Stimulated activated CD4-positive, alpha-beta T cell treated with anti-CD3 and anti-CD28 coated beads, Interleukin-2, amount 100 ng/mL, for 4 hours (primary cell): ENCODE data around the gene RESF1.
A peak's percentile ranks its signal among the peaks of the same experiment; 100 is the strongest.

ENCODE experiments used
- DNase-seq: peaks from one replicate; pipeline ENCODE4 v3.0.0-alpha.2; 2020; ENCODE audit warnings: low read depth

Gene RESF1

GRCh38 chr12:31958569-31959160 lies 550 bp upstream of the RESF1 start:
- no peak for DNase-seq

- peak; percentile 47 for DNase-seq
Observed at GRCh38 chr12:31959701-31960391, 631 bp downstream of the RESF1 start.

DNA sequence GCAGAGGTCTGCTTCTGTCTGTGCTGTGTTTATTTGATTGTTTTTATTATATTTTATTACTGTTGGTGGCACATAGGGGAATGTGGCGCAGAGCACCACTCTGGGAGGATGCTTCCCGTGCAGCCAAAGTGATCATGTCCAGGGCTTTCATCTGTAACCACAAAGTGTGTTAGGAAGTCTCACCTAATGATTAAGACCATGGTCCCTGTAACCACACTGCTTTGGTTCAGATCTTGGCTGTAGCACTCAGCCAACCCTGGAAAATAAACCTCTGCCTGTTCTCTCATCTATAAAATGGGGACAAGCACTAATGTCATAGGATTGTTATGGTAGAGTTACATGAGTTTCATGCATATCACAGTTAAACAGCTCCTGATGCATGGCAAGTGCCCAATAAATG lies 1.9 kb downstream of the RESF1 start:
- DNase-seq, result no peak

DNA sequence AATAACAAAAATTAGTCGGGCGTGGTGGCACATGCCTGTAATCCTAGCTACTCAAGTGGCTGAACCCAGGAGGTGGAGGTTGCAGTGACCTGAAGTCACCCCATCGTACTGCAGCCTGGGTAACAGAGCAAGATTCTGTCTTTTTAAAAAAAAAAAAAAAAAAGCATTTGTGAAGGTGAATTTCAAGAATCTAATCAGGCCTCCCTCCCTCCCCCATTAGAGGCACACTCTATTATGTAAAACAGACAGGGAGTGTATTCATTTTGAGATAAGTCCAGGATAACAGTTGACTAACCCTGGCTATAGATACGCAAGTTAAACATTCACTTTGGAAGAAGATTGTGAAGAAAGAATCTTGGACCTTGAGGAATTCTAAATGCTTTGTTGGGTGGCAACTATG lies 2.9 kb downstream of the RESF1 start:
- no peak for DNase-seq

DNA sequence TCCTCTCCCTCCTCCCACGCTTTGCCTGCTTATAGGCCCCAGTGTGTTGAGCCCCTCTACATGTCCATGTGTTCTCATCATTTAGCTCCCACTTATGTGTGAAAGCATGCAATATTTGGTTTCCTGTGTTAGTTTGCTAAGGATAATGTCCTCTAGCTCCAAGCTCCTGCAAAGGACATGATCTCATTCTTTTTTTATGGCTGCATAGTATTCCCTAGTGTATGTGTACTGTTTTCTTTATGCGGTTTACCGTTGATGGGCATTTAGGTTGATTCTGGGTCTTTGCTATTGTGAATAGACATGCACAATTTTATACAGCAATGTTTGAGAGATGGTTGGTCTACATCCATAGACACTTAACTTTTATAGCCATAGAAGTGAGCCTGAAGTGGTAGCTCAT lies 5.1 kb downstream of the RESF1 start:
- no peak for DNase-seq

DNA sequence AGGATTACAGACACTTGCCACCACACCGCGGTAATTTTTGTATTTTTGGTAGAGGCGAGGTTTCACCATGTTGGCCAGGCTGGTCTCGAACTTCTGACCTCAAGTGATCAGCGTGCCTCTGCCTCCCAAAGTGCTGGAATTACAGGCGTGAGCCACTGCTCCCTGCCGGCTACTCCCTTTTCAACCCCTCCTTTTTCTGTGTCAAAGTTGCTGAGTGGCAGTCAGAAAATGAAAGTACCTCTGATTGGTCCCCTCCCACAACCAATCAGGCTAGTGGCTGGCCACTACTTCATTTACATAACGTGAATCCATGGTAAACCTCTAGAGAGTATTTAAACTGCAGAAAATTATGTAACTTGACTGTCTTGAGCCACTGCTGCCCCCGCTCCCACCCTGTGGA lies 5.9 kb downstream of the RESF1 start:
- DNase-seq, result no peak

DNA sequence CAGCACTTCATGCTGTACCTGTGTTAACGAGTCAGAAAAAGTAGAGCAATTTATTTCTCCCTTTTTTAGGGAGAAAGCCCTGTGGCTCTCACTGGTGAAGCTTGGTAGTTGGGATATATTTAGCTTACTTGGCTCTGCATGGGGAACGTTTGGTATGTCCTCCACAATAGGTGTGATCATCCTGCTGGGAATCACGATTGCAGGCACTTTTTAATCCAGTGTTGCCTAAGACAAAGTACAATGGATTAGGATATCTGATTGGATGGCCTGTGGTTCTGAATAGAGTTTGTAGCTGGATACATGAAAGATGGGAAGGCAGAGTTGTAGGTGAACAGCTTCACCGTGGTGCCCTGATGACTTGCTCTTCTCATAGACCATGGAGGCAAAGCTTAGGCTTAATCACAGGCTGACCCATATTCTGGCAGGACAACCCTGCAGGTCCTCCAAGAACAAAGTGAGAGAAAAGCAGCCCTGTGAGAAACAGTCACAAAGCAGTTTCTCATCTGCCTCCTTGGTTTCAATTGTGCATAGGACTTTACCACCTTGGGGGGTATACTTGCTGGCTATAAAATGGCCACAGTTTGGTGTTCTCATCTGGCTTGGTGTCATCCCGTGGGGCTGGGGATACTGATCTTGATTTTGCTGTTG lies 7.5 kb downstream of the RESF1 start:
- no peak for DNase-seq

- no peak for DNase-seq
Observed at GRCh38 chr12:31967539-31967938, 8.3 kb downstream of the RESF1 start.

DNA sequence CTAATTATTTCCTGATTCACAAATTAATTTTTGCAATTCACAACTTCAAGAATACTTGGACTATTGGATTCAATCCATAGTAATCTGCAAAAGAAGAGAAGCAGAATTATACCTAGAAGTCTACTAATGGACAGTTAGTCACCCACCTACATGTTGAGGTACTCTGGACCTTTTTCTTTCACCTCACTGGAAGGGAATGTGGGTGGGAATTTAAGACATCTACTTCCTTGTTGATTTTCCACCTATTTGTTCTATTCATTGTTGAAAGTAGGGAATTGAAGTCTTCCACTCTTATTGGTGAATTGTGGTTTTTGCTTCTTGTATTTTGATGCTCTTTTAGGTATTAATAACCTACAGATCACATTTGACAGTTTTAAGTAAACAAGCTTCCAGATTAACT lies 11.0 kb downstream of the RESF1 start:
- DNase-seq, result no peak

GRCh38 chr12:31973818-31974217 lies 14.6 kb downstream of the RESF1 start:
- DNase-seq, result no peak

DNA sequence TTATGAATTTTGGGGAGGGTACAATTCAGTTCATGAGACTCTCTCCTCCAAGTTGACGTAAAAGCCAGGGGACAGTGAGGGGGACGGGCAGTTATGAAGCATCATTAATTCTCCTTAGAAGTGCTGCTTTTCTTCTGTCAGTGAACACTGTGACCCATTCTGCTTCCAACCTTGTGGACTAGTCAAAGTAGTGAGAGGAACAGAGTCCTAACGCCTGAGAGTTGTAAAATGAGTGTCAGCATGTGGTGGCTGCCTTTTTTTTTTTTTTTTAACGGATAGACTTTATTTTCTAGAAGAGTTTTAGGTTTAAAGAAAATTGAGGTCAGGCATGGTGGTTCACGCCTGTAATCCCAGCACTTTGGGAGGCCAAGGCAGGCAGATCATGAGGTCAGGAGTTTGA lies 15.5 kb downstream of the RESF1 start:
- no peak for DNase-seq

DNA sequence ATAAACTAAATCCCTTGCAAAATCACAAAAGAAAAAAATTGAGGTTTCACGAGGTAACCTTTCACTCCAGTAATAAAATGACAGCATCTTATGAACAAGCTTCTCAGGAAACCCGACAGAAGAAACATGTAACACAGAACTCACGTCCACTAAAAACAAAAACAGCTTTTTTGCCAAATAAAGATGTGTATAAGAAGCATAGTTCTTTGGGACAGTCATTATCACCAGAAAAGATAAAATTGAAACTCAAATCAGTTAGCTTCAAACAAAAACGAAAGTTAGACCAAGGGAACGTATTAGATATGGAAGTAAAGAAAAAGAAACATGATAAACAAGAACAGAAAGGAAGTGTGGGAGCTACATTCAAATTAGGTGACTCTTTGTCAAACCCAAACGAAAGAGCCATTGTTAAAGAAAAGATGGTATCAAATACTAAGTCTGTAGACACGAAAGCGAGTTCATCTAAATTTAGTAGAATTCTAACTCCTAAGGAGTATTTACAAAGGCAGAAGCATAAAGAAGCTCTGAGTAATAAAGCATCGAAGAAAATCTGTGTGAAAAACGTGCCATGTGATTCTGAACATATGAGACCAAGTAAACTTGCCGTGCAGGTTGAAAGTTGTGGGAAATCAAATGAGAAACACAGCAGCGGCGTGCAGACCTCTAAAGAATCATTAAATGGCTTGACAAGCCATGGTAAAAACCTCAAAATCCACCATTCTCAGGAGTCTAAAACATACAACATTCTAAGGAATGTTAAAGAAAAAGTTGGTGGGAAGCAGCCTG lies 25.8 kb downstream of the RESF1 start:
- DNase-seq, result no peak

GRCh38 chr12:31985832-31986231 lies 26.6 kb downstream of the RESF1 start:
- DNase-seq, result no peak

DNA sequence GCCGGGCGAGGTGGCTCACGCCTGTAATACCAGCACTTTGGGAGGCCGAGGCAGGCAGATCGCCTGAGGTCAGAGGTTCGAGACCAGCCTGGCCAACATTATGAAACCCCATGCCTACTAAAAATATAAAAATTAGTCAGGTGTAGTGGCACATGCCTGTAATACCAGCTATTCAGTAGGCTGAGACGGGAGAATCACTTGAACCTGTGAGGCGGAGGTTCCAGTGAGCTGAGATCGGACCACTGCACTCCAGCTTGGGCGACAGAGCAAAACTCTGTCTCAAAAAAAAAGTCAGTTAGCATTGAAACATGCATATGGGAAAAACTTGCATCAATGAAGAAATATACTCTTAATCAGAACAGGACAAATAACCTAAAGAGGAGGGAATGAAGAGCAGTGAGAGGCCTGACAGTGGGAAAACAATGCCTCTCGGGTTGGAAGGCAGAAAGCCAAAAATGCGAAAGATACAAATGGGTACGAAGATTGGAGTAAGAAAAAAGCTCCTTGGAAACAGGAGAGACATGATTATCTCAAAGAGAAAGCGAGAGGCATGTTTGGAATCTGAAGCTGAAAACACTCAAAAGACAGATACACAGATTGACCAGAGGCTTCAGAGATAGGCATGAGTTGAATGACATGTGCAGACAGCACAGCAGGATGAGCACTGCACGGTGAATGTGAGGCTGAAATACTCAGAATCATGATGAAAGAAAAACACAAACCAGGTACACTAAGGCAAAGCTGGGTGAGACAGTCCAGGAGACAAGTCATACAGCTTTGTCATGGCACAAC lies 30.6 kb downstream of the RESF1 start:
- no peak for DNase-seq

GRCh38 chr12:31991146-31991545 lies 31.9 kb downstream of the RESF1 start:
- DNase-seq, result no peak

DNA sequence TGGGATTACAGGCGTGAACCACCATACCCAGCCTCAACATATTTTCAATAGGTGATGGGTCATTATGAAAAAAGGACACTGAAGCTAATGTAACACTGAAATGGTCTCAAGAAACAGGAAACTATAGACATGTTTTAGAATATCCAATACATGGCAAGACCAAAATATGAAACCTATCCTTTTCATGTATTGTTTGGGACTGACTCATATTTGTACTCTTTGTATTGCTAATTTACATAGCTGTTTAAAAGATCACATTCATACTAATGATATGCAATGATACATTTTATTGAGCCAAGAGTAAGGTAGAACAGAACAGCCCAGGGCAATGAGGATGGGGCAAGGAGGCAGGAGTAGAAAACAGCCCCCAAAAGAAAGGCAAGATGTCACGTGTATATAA lies 32.6 kb downstream of the RESF1 start:
- no peak for DNase-seq

- no peak for DNase-seq
Observed at GRCh38 chr12:31999692-32000091, 40.5 kb downstream of the RESF1 start.

- DNase-seq, result no peak
Observed at GRCh38 chr12:32000373-32001005, 41.3 kb downstream of the RESF1 start.

- no peak for DNase-seq
Observed at GRCh38 chr12:32002848-32003493, 43.8 kb downstream of the RESF1 start.

GRCh38 chr12:32003654-32004053 lies 44.4 kb downstream of the RESF1 start:
- DNase-seq, result no peak

GRCh38 chr12:32005496-32006125 lies 46.4 kb downstream of the RESF1 start:
- DNase-seq, result no peak
